Upper lobe of right lung (tissue), 1 donor: Measurements from ENCODE around the gene EDEM3. TPM values are rescaled to one million over a fixed set of nuclear protein-coding genes. Genes with fewer than 3 reads are reported as not detected.

Experiments
- ATAC-seq: fragments of 200-7000 bp; cut with Tn5 transposase; one replicate; pipeline ENCODE4 v1.9.1; 2020; ENCODE audit warnings: mild to moderate bottlenecking, moderate library complexity
- DNase-seq: peaks from one replicate; pipeline ENCODE4 v3.0.0-alpha.2; 2020
- H3K27ac ChIP-seq: fragments of 200-600 bp; one replicate; pipeline ENCODE4 v1.8.0; 2022
- H3K27me3 ChIP-seq: fragments of 200-600 bp; one replicate; pipeline ENCODE4 v1.8.0; 2022; ENCODE audit warnings: mild to moderate bottlenecking
- H3K36me3 ChIP-seq: fragments of 200-600 bp; one replicate; pipeline ENCODE4 v1.8.0; 2022
- H3K4me1 ChIP-seq: fragments of 200-600 bp; one replicate; pipeline ENCODE4 v1.8.0; 2022
- H3K4me3 ChIP-seq: fragments of 200-600 bp; one replicate; pipeline ENCODE4 v1.8.0; 2022; ENCODE audit warnings: mild to moderate bottlenecking
- H3K9me3 ChIP-seq: fragments of 200-600 bp; one replicate; pipeline ENCODE4 v1.8.0; 2022
- CTCF ChIP-seq: fragments of 200-600 bp; IDR thresholded peaks from one replicate; pipeline ENCODE4 v1.8.0; 2022; ENCODE audit warnings: antibody characterized with exemption
- intact Hi-C: fragments of 100-400 bp; cut with DNase I; formaldehyde crosslinking; loops from one replicate; pipeline ENCODE4 v1.11.0; 2022
- total RNA-seq: library from RNA; stranded (reverse); fragmentation: NEBNext Ultra II Directional; extraction: Animal tissue kit (Norgen Biotek cat#: 25700); gene quantifications from one replicate; pipeline ENCODE4 v1.2.1, GENCODE V29; 2021
- donor health status: DM: no; HTN: yes; CAD: no; lungs with severe emphysema.

Gene EDEM3
- total RNA-seq, 1 donor from 2014 or later, result 43.6 TPM

- no peak overlapping the region for H3K4me3 ChIP-seq
- TF ChIP-seq CTCF, result no peak
- intact Hi-C loops, result no loop called here
- no peak for ATAC-seq
- H3K27me3 ChIP-seq, result no peaks in the 10 kb centered on the region
- H3K36me3 ChIP-seq, result no peaks in the 10 kb centered on the region
- H3K4me1 ChIP-seq, result no peaks in the 10 kb centered on the region
- H3K27ac ChIP-seq, result no peak overlapping the region
- no peak for DNase-seq
- H3K9me3 ChIP-seq, result no peaks in the 10 kb centered on the region
Measured at GRCh38 chr1:184775329-184775728, 20.7 kb upstream of the EDEM3 start.

GRCh38 chr1:184773762-184774320, 19.2 kb upstream of the EDEM3 start:
- TF ChIP-seq CTCF, result no peak
- Histone ChIP-seq H3K27me3 (no peaks in the 10 kb centered on the region), H3K4me1 (no peaks in the 10 kb centered on the region), H3K27ac (no peak overlapping the region), H3K9me3 (no peaks in the 10 kb centered on the region), H3K4me3 (no peak overlapping the region), H3K36me3 (no peaks in the 10 kb centered on the region)
- ATAC-seq, result no peak
- DNase-seq, result no peak
- intact Hi-C loops, result no loop called here

GRCh38 chr1:184771190-184771691, 16.6 kb upstream of the EDEM3 start:
- TF ChIP-seq CTCF, result no peak
- DNase-seq (no peak), ATAC-seq (no peak)
- intact Hi-C loops, result no loop called here
- Histone ChIP-seq H3K4me3 (no peak overlapping the region), H3K27ac (no peak overlapping the region), H3K36me3 (no peaks in the 10 kb centered on the region), H3K4me1 (no peaks in the 10 kb centered on the region), H3K27me3 (no peaks in the 10 kb centered on the region), H3K9me3 (no peaks in the 10 kb centered on the region)

- Histone ChIP-seq H3K4me1 (no peaks in the 10 kb centered on the region), H3K27ac (no peak overlapping the region), H3K36me3 (no peaks in the 10 kb centered on the region), H3K27me3 (no peaks in the 10 kb centered on the region), H3K4me3 (no peak overlapping the region), H3K9me3 (no peaks in the 10 kb centered on the region)
- intact Hi-C loops, result no loop called here
- TF ChIP-seq CTCF, result no peak
- DNase-seq, result no peak
- ATAC-seq, result no peak
Measured at GRCh38 chr1:184770181-184770979, 15.7 kb upstream of the EDEM3 start.

GRCh38 chr1:184769241-184769640, 14.6 kb upstream of the EDEM3 start:
- ATAC-seq, result no peak
- Histone ChIP-seq H3K4me3 (no peak overlapping the region), H3K36me3 (no peaks in the 10 kb centered on the region), H3K4me1 (no peaks in the 10 kb centered on the region), H3K27me3 (no peaks in the 10 kb centered on the region), H3K27ac (no peak overlapping the region), H3K9me3 (no peaks in the 10 kb centered on the region)
- TF ChIP-seq CTCF, result no peak
- intact Hi-C loops, result no loop called here
- DNase-seq, result no peak
